ENCODE data around the gene BTG3. TPM values are rescaled to one million over a fixed set of nuclear protein-coding genes. Genes with fewer than 3 reads are reported as not detected.

Gene BTG3
- total RNA-seq, 1 donor from 2014 or later: 24.1 TPM

Other genes starting within 250 kb of the BTG3 start
- gene CXADR, start 99.9 kb downstream of the BTG3 start, total RNA-seq (ENCODE audit: insufficient read depth, low replicate concordance): 26.7 TPM
- gene C21orf91, start 206.5 kb upstream of the BTG3 start, total RNA-seq (ENCODE audit: insufficient read depth, low replicate concordance): 10.8 TPM